Endodermal cell (in vitro differentiated cells): ENCODE measurements around the gene SERPINB5. TPM values are rescaled to one million over a fixed set of nuclear protein-coding genes. Genes with fewer than 3 reads are reported as not detected.

Experiments
- DNase-seq: peaks from one replicate; pipeline ENCODE4 v3.0.0-alpha.2; 2017
- H3K27ac ChIP-seq: 2 replicates; pipeline ENCODE4 v1.5.1; 2013; ENCODE audit warnings: mild to moderate bottlenecking, low read depth, low read length, moderate library complexity
- H3K27me3 ChIP-seq: 2 replicates; pipeline ENCODE4 v1.6.1; 2013; ENCODE audit warnings: mild to moderate bottlenecking, low read length, moderate library complexity; ENCODE audit not compliant: insufficient read depth, control insufficient read depth, poor library complexity, severe bottlenecking
- H3K36me3 ChIP-seq: 2 replicates; pipeline ENCODE4 v1.7.0; 2013; ENCODE audit warnings: mild to moderate bottlenecking, low read length, moderate library complexity; ENCODE audit not compliant: control insufficient read depth, insufficient read depth
- H3K4me1 ChIP-seq: one replicate; pipeline ENCODE4 v1.7.0; 2013; ENCODE audit warnings: low read length; ENCODE audit not compliant: control insufficient read depth, insufficient read depth
- H3K4me3 ChIP-seq: 2 replicates; pipeline ENCODE4 v1.5.1; 2013; ENCODE audit warnings: mild to moderate bottlenecking, low read length, moderate library complexity
- H3K9ac ChIP-seq: 2 replicates; pipeline ENCODE4 v1.6.1; 2013; ENCODE audit warnings: mild to moderate bottlenecking, low read length, moderate library complexity; ENCODE audit not compliant: poor library complexity, severe bottlenecking; ENCODE audit errors: extremely low read depth
- H3K9me3 ChIP-seq: 2 replicates; pipeline ENCODE4 v1.6.1; 2013; ENCODE audit warnings: mild to moderate bottlenecking, low read length, moderate library complexity; ENCODE audit not compliant: control insufficient read depth
- H3K27ac Mint-ChIP-seq: 2 replicates; pipeline ENCODE4 v1.8.0; 2020; ENCODE audit warnings: mixed read lengths
- H3K27me3 Mint-ChIP-seq: 2 replicates; pipeline ENCODE4 v1.8.0; 2021; ENCODE audit warnings: mild to moderate bottlenecking, mixed read lengths; ENCODE audit not compliant: insufficient read depth
- H3K36me3 Mint-ChIP-seq: 2 replicates; pipeline ENCODE4 v1.8.0; 2020; ENCODE audit warnings: low read depth, mixed read lengths
- H3K4me1 Mint-ChIP-seq: 2 replicates; pipeline ENCODE4 v1.8.0; 2020; ENCODE audit warnings: mixed read lengths
- H3K4me3 Mint-ChIP-seq: 2 replicates; pipeline ENCODE4 v1.8.0; 2020; ENCODE audit warnings: mild to moderate bottlenecking, moderate library complexity, mixed read lengths
- H3K9me3 Mint-ChIP-seq: 2 replicates; pipeline ENCODE4 v1.8.0; 2020; ENCODE audit warnings: mild to moderate bottlenecking, mixed read lengths
- WGBS, 2 experiments: methylation state at CpG; one replicate each; pipeline versions ENCODE4 v1.1.5 to v1.1.7; 2013; ENCODE audit warnings: missing lambda C conversion rate in 2 of 2, mixed read lengths in 1 of 2; ENCODE audit not compliant: insufficient coverage in 1 of 2, insufficient read length in 1 of 2; 5-methylcytosine and 5-hydroxymethylcytosine counted together
- total RNA-seq, 2 donors: library from RNA; stranded (reverse); fragmentation: NEBNext Ultra II Directional in 1 of 2; extraction: Animal tissue kit (Norgen Biotek cat#: 25700) in 1 of 2; gene quantifications; 2 replicates in 1 of 2; 3 replicates in 1 of 2; pipeline ENCODE4 v1.2.1, GENCODE V29; 2021
- TF ChIP-seq, protein P1 (sequence below): fragments of 200-600 bp; sonication (generic); conservative IDR thresholded peaks from 2 replicates; pipeline ENCODE4 v1.5.0; 2021; ENCODE audit warnings: antibody characterized with exemption, mild to moderate bottlenecking

The SERPINB5 gene
- total RNA-seq, 2 donors from 2014 or later: 3.3 TPM; not detected in 1

- Histone ChIP-seq H3K27me3 (no peaks in the 10 kb centered on the region), H3K27ac (no peak overlapping the region), H3K4me1 (no peaks in the 10 kb centered on the region), H3K9me3 (no peaks in the 10 kb centered on the region), H3K36me3 (no peaks in the 10 kb centered on the region), H3K9ac (no peak overlapping the region), H3K4me3 (no peak overlapping the region)
- 80 to 91% methylated on average over 1 to 3 of the region's 3 CpGs for WGBS, 2 experiments
- Mint-ChIP-seq H3K27ac (no peak overlapping the region), H3K36me3 (no peaks in the 10 kb centered on the region), H3K4me1 (no peaks in the 10 kb centered on the region), H3K9me3 (no peaks in the 10 kb centered on the region), H3K27me3 (no peaks in the 10 kb centered on the region), H3K4me3 (no peak overlapping the region)
- no peak for DNase-seq
- TF ChIP-seq, protein P1, sequence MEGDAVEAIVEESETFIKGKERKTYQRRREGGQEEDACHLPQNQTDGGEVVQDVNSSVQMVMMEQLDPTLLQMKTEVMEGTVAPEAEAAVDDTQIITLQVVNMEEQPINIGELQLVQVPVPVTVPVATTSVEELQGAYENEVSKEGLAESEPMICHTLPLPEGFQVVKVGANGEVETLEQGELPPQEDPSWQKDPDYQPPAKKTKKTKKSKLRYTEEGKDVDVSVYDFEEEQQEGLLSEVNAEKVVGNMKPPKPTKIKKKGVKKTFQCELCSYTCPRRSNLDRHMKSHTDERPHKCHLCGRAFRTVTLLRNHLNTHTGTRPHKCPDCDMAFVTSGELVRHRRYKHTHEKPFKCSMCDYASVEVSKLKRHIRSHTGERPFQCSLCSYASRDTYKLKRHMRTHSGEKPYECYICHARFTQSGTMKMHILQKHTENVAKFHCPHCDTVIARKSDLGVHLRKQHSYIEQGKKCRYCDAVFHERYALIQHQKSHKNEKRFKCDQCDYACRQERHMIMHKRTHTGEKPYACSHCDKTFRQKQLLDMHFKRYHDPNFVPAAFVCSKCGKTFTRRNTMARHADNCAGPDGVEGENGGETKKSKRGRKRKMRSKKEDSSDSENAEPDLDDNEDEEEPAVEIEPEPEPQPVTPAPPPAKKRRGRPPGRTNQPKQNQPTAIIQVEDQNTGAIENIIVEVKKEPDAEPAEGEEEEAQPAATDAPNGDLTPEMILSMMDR: no peak
Measured at GRCh38 chr18:63446266-63446665, 30.5 kb upstream of the SERPINB5 start.

- Histone ChIP-seq H3K9ac (no peak overlapping the region), H3K4me3 (no peak overlapping the region), H3K27me3 (no peaks in the 10 kb centered on the region), H3K27ac (no peak overlapping the region), H3K9me3 (no peaks in the 10 kb centered on the region), H3K36me3 (no peaks in the 10 kb centered on the region), H3K4me1 (no peaks in the 10 kb centered on the region)
- DNase-seq: no peak
- Mint-ChIP-seq H3K36me3 (no peaks in the 10 kb centered on the region), H3K27ac (no peak overlapping the region), H3K4me1 (peaks cover under 1% of the 10 kb centered on the region), H3K9me3 (no peaks in the 10 kb centered on the region), H3K4me3 (no peak overlapping the region), H3K27me3 (no peaks in the 10 kb centered on the region)
- TF ChIP-seq, protein P1: no peak
- WGBS, 2 experiments: 86 to 100% methylated on average over 5 of the region's 5 CpGs
Measured at GRCh38 chr18:63447066-63447465, 29.7 kb upstream of the SERPINB5 start.

- Histone ChIP-seq H3K9me3 (no peaks in the 10 kb centered on the region), H3K36me3 (no peaks in the 10 kb centered on the region), H3K27ac (no peak overlapping the region), H3K4me1 (no peaks in the 10 kb centered on the region), H3K27me3 (no peaks in the 10 kb centered on the region), H3K9ac (no peak overlapping the region), H3K4me3 (no peak overlapping the region)
- Mint-ChIP-seq H3K36me3 (no peaks in the 10 kb centered on the region), H3K9me3 (no peaks in the 10 kb centered on the region), H3K4me3 (no peak overlapping the region), H3K27ac (no peak overlapping the region), H3K4me1 (peaks cover 6% of the 10 kb centered on the region), H3K27me3 (no peaks in the 10 kb centered on the region)
- WGBS, 2 experiments: 79 to 93% methylated on average over 2 to 4 of the region's 4 CpGs
- TF ChIP-seq, protein P1: no peak
- no peak for DNase-seq
Measured at GRCh38 chr18:63449426-63449825, 27.3 kb upstream of the SERPINB5 start.
